SK-N-MC (cell line): ENCODE measurements around the gene CCDC3.

Experiments
- EZH2 ChIP-seq: fragments of 200-600 bp; sonication (generic); IDR thresholded peaks from one replicate; pipeline ENCODE4 v1.6.1; 2017; ENCODE audit warnings: antibody characterized with exemption
- FOXP2 ChIP-seq: optimal IDR thresholded peaks from 2 replicates; pipeline ENCODE3; 2011; ENCODE audit warnings: mild to moderate bottlenecking, moderate library complexity; ENCODE audit not compliant: insufficient read depth; ENCODE audit errors: extremely low read length, control extremely low read depth
- POLR2AphosphoS5 ChIP-seq: IDR thresholded peaks from 2 replicates; pipeline ENCODE4 v1.6.1; 2012; ENCODE audit warnings: mild to moderate bottlenecking, low read depth, low read length, borderline replicate concordance

DNA sequence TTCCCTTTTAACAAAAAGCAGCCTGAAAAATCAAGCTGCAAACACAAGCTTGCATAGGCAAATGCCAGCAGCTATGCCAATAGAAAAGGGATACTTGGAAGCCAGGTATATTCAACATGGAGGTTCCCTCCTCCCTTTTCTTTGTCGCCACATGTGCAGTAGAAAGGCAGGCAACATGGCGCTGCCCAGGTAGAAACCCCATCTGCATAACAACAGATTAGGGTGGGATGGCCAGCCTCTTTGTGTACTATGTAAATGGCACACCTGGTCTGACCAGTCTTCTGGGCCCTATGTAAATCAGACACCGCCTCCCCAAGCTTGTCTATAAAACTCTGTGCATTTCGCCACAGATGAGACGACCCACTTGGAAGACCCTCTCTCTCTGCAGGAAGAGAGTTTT is 58.1 kb downstream of the CCDC3 start:
- TF ChIP-seq EZH2 (no peak), POLR2AphosphoS5 (no peak), FOXP2 (no peak)
